ENCODE measurements around the gene POTEI.
"Not testable (repeated sequence)": the region's sequence is repeated elsewhere in the genome, so short reads cannot be mapped to it uniquely, and the experiment has no call there.

GRCh38 chr2:130418845-130419244, 90.3 kb downstream of the POTEI start:
- TF ChIP-seq CTCF (conservative IDR thresholded peaks at IDR 0.05; ENCODE audit: low read length); EZH2phosphoT487 (IDR thresholded peaks at IDR 0.05; ENCODE audit: borderline replicate concordance): not testable (repeated sequence)

Data from Loucy (cell line).